Gastroesophageal sphincter (tissue), 4 donors: ENCODE data around the gene C15orf62. TPM values are rescaled to one million over a fixed set of nuclear protein-coding genes. Genes with fewer than 3 reads are reported as not detected.

Experiments
- ATAC-seq: fragments of 150-250 bp; one replicate; pipeline ENCODE4 v1.9.1; 2016; ENCODE audit warnings: mild to moderate bottlenecking, moderate library complexity
- H3K27ac ChIP-seq, 4 donors: fragments of 200-600 bp; sonication (generic) in 3 of 4; 1 replicate in 3 of 4; 2 replicates in 1 of 4; pipeline ENCODE4 v1.5.1; 2016 to 2019
- H3K27me3 ChIP-seq: fragments of 200-600 bp; sonication (generic); one replicate; pipeline ENCODE4 v1.5.1; 2019
- H3K36me3 ChIP-seq, 2 donors: fragments of 200-600 bp; sonication (generic); one replicate each; pipeline ENCODE4 v1.5.1; 2019; ENCODE audit warnings: control low read depth in 1 of 2
- H3K4me1 ChIP-seq, 3 donors: fragments of 200-600 bp; sonication (generic); 1 replicate in 2 of 3; 2 replicates in 1 of 3; pipeline ENCODE4 v1.5.1; 2016 to 2019; ENCODE audit warnings: control low read depth in 2 of 3
- H3K4me3 ChIP-seq, 2 donors: fragments of 200-600 bp; sonication (generic); one replicate each; pipeline ENCODE4 v1.5.1; 2019; ENCODE audit warnings: mild to moderate bottlenecking in 1 of 2, moderate library complexity in 1 of 2
- H3K9me3 ChIP-seq, 3 donors: fragments of 200-600 bp; sonication (generic); one replicate each; pipeline ENCODE4 v1.5.1; 2017 to 2019; ENCODE audit warnings: control low read depth in 2 of 3
- CTCF ChIP-seq, 4 experiments: fragments of 200-600 bp in 2 of 4; fragments of 450-650 bp in 2 of 4; sonication (generic) in 1 of 4; IDR thresholded peaks; one replicate each; pipeline ENCODE4 v1.5.1; 2017 to 2019; ENCODE audit warnings: antibody characterized with exemption in 4 of 4, mild to moderate bottlenecking in 2 of 4, moderate library complexity in 2 of 4
- EP300 ChIP-seq: sonication (generic); formaldehyde crosslinking; IDR thresholded peaks from one replicate; pipeline ENCODE4 v1.6.1; 2017; ENCODE audit warnings: antibody characterized with exemption, mild to moderate bottlenecking
- POLR2A ChIP-seq, 2 donors: fragments of 450-650 bp; IDR thresholded peaks; one replicate each; pipeline ENCODE4 v1.6.1; 2017; ENCODE audit warnings: antibody characterized with exemption in 2 of 2, mild to moderate bottlenecking in 2 of 2, moderate library complexity in 1 of 2
- POLR2AphosphoS5 ChIP-seq: sonication (generic); formaldehyde crosslinking; IDR thresholded peaks from one replicate; pipeline ENCODE4 v1.6.1; 2017; ENCODE audit warnings: antibody characterized with exemption
- WGBS, 2 donors: methylation state at CpG; one replicate each; pipeline ENCODE4 v1.1.5; 2018; ENCODE audit warnings: low coverage in 1 of 2; 5-methylcytosine and 5-hydroxymethylcytosine counted together
- total RNA-seq, 4 donors: library from RNA; depleted of rRNA; stranded (reverse); fragments of >200 nt; gene quantifications; one replicate each; pipeline ENCODE4 v1.1.0, GENCODE V29; 2016

C15orf62 gene
- total RNA-seq, 4 donors from 2014 or later, result 0.16 to 0.42 (median 0.31) TPM

- Histone ChIP-seq H3K36me3 (peaks cover 0 to 93% of the 10 kb centered on the region in 2 donors), H3K27ac (no peak overlapping the region), H3K4me3 (no peak overlapping the region), H3K9me3 (no peaks in the 10 kb centered on the region), H3K4me1 (peaks cover 0 to 24% (median 0%) of the 10 kb centered on the region in 3 donors), H3K27me3 (no peaks in the 10 kb centered on the region)
- 94 to 100% methylated on average over 2 to 3 of the region's 5 CpGs for WGBS, 2 donors
- no peak for TF ChIP-seq POLR2AphosphoS5
- no peak for TF ChIP-seq CTCF (IDR thresholded peaks at IDR 0.05)
- TF ChIP-seq EP300, result no peak
- no peak for TF ChIP-seq POLR2A (IDR thresholded peaks at IDR 0.05)
- no peak for ATAC-seq
These were observed 1.5 kb downstream of the C15orf62 start for GRCh38 chr15:40771242-40771641.

GRCh38 chr15:40772014-40772413, 2.2 kb downstream of the C15orf62 start:
- Histone ChIP-seq H3K27me3 (no peaks in the 10 kb centered on the region), H3K4me3 (no peak overlapping the region), H3K4me1 (peaks cover 0 to 23% (median 0%) of the 10 kb centered on the region in 3 donors), H3K27ac (no peak overlapping the region), H3K36me3 (peaks cover 0 to 98% of the 10 kb centered on the region in 2 donors), H3K9me3 (no peaks in the 10 kb centered on the region)
- WGBS, 2 donors, result 82 to 100% methylated on average over 2 to 4 of the region's 13 CpGs
- TF ChIP-seq EP300 (no peak), POLR2AphosphoS5 (no peak), CTCF (IDR thresholded peaks at IDR 0.05) (no peak), POLR2A (IDR thresholded peaks at IDR 0.05) (no peak)
- no peak for ATAC-seq

- H3K36me3 ChIP-seq, result peaks cover 0 to 98% of the 10 kb centered on the region in 2 donors
- no peak for ATAC-seq
- H3K9me3 ChIP-seq, result no peaks in the 10 kb centered on the region
- peaks cover 0 to 22% (median 0%) of the 10 kb centered on the region in 3 donors for H3K4me1 ChIP-seq
- H3K27ac ChIP-seq, result no peak overlapping the region
- H3K4me3 ChIP-seq, result no peak overlapping the region
- H3K27me3 ChIP-seq, result no peaks in the 10 kb centered on the region
- TF ChIP-seq CTCF (IDR thresholded peaks at IDR 0.05), result no peak
- TF ChIP-seq EP300, result no peak
- TF ChIP-seq POLR2A (IDR thresholded peaks at IDR 0.05), result no peak
- TF ChIP-seq POLR2AphosphoS5, result no peak
- 50% methylated on average over 1 of the region's 8 CpGs; no CpG with 5 or more reads in 1 of the 2 donors for WGBS, 2 donors
These were observed 3.7 kb downstream of the C15orf62 start for GRCh38 chr15:40773496-40773895.

- TF ChIP-seq EP300 (no peak), CTCF (IDR thresholded peaks at IDR 0.05) (no peak), POLR2A (IDR thresholded peaks at IDR 0.05) (no peak), POLR2AphosphoS5 (no peak)
- no peaks in the 10 kb centered on the region for H3K27me3 ChIP-seq
- H3K36me3 ChIP-seq, result peaks cover 0 to 99% of the 10 kb centered on the region in 2 donors
- no peaks in the 10 kb centered on the region for H3K9me3 ChIP-seq
- ATAC-seq, result no peak
- no peak overlapping the region for H3K27ac ChIP-seq
- no peak overlapping the region for H3K4me3 ChIP-seq
- H3K4me1 ChIP-seq, result peaks cover 0 to 18% (median 0%) of the 10 kb centered on the region in 3 donors
- WGBS, 2 donors, result 100% methylated on average over 1 to 2 of the region's 6 CpGs
These were observed 4.1 kb downstream of the C15orf62 start for GRCh38 chr15:40773902-40774301.

GRCh38 chr15:40775007-40775406, 5.2 kb downstream of the C15orf62 start:
- no peak for TF ChIP-seq POLR2AphosphoS5
- TF ChIP-seq EP300, result no peak
- TF ChIP-seq CTCF (IDR thresholded peaks at IDR 0.05), result no peak
- TF ChIP-seq POLR2A (IDR thresholded peaks at IDR 0.05), result no peak
- H3K4me1 ChIP-seq, result peaks cover 0 to 7% (median 0%) of the 10 kb centered on the region in 3 donors
- peaks cover 0 to 100% of the 10 kb centered on the region in 2 donors for H3K36me3 ChIP-seq
- H3K27me3 ChIP-seq, result no peaks in the 10 kb centered on the region
- no peak overlapping the region for H3K4me3 ChIP-seq
- H3K9me3 ChIP-seq, result no peaks in the 10 kb centered on the region
- no peak for ATAC-seq
- 87 to 89% methylated on average over 4 to 5 of the region's 10 CpGs for WGBS, 2 donors
- H3K27ac ChIP-seq, result no peak overlapping the region
